ENCODE results near the gene TTLL5.

DNA sequence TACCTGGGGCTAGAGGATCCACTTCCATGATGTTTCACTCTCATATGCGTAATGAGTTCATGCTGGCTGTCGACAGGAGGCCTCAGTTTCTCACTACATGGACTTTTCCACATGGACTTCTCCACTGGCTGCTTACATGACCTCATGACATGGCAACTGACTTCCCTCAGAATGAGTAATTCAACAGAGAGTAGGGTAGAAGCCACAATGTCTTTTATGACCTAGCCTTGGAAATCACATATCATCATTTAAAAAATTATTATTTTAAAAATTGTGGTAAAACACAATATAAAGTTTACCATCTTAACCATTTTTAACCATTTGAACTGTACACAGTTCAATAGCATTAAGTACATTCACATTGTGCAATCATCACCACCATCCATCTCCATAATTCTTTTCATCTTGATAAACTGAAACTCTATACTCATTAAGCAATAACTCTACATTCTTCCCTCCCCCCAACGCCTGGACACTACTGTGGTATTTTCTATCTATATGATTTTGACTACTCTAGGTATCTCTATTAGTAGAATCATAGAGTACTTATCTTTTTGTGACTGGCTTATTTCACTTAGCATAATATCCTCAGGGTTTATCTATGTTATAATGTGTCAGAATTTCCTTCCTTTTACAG lies 176.2 kb downstream of the TTLL5 start:
- TF ChIP-seq POLR2A (IDR thresholded peaks at IDR 0.05) (no peak), EP300 (IDR thresholded peaks at IDR 0.05) (no peak), CTCF (IDR thresholded peaks at IDR 0.05) (no peak)
